Astrocyte of the spinal cord (primary cell): ENCODE measurements around the gene CNGA2.

Experiments
- DNase-seq: peaks from one replicate; pipeline ENCODE4 v3.0.0; 2011; ENCODE audit warnings: low read depth, low spot score
- H3K4me3 ChIP-seq: 2 replicates; pipeline ENCODE4 v1.5.1; 2011; ENCODE audit warnings: low read depth, mild to moderate bottlenecking, low read length, moderate library complexity
- in situ Hi-C: cut with HindIII; loops from 2 replicates; pipeline ENCODE4 v1.10.0; 2017; ENCODE audit warnings: low sequenced_read_pairs
- TF ChIP-seq, protein P1 (sequence below): IDR thresholded peaks from 2 replicates; pipeline ENCODE4 v1.5.1; 2012; ENCODE audit warnings: low read depth, mild to moderate bottlenecking, low read length, inconsistent platforms

The CNGA2 gene

DNA sequence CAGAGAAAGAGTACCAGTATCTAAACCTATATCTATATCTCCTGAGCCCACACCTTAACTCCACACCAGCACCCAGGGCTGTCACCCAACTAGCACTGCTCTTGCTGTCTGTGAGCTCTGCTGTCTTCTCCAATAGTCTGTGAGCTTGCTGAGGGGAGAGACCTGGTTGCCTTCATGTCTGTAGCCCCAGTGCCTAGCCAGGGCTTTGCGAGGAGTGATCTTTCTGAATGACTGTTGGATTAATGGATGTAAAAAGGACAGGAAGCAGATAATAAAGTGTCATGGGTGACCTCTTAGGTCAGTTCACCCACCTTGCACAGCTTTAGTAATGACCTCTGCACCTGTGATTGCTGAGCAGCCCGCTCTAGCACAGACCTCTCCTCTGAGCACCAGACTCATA is 30.5 kb downstream of the CNGA2 start:
- TF ChIP-seq, protein P1, sequence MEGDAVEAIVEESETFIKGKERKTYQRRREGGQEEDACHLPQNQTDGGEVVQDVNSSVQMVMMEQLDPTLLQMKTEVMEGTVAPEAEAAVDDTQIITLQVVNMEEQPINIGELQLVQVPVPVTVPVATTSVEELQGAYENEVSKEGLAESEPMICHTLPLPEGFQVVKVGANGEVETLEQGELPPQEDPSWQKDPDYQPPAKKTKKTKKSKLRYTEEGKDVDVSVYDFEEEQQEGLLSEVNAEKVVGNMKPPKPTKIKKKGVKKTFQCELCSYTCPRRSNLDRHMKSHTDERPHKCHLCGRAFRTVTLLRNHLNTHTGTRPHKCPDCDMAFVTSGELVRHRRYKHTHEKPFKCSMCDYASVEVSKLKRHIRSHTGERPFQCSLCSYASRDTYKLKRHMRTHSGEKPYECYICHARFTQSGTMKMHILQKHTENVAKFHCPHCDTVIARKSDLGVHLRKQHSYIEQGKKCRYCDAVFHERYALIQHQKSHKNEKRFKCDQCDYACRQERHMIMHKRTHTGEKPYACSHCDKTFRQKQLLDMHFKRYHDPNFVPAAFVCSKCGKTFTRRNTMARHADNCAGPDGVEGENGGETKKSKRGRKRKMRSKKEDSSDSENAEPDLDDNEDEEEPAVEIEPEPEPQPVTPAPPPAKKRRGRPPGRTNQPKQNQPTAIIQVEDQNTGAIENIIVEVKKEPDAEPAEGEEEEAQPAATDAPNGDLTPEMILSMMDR: no peak
- no peak for DNase-seq
- in situ Hi-C loops: no loop called here
- H3K4me3 ChIP-seq: no peak overlapping the region

DNA sequence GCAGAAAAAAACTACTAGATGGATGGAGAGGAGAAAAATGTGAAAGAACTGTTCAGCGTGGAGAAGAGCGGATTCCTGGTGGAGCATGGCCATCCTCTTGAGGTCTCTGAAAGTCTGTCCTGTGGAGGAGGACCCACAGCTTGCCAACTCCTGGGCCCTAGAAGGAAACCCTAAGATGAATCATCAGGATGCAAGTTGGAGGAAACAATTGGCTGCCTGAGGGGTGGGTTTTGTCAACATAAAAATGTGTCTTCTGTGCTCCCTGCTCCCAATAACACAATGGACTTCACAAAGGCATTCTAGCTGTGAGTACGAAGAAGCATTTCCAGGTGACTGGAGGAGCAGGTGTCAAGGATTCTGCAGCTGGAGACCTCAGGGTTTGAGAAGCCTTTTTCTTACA is 37.2 kb downstream of the CNGA2 start:
- in situ Hi-C loops: no loop called here
- DNase-seq: no peak
- no peak overlapping the region for H3K4me3 ChIP-seq
- TF ChIP-seq, protein P1: no peak

DNA sequence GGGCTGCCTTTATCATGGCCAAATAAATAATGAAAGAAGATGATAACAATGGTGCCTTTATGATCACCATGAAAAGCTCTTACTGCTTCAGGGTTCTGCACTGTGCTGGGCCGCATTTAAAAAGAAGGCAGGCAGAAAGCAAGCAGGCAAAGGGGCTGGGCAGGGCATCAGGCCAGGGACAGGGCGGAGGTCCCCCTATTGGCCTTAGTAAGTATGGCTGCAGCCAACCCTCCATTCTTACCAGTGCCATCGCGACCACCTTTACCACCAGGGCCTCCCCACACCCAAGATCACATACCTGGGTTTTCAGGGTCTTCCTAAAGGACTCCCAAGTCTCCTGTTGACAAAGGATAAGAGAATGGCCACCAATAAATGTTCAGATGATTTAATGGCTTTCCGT is 38.9 kb downstream of the CNGA2 start:
- no peak for DNase-seq
- TF ChIP-seq, protein P1: no peak
- no peak overlapping the region for H3K4me3 ChIP-seq
- in situ Hi-C loops: no loop called here

DNA sequence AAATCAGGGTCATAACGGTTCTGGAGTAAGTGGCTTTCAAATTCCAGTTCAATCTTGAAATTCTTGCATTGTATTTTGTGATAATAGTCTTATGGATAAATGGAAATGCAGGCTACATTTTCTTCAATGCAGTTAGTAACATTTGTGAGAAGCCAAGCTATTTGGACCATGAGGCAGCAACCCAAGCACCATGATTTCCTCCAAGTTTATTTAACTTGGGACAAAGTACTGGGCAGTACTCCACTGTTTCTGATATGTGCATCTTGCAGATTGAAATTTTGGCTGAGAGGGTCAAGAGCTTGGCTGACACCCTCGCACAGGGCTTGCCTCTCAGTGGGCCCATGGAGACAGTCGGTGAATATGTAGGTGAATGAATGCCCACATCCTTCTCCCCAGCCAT is 39.9 kb downstream of the CNGA2 start:
- in situ Hi-C loops: no loop called here
- TF ChIP-seq, protein P1: no peak
- DNase-seq: no peak
- H3K4me3 ChIP-seq: no peak overlapping the region

DNA sequence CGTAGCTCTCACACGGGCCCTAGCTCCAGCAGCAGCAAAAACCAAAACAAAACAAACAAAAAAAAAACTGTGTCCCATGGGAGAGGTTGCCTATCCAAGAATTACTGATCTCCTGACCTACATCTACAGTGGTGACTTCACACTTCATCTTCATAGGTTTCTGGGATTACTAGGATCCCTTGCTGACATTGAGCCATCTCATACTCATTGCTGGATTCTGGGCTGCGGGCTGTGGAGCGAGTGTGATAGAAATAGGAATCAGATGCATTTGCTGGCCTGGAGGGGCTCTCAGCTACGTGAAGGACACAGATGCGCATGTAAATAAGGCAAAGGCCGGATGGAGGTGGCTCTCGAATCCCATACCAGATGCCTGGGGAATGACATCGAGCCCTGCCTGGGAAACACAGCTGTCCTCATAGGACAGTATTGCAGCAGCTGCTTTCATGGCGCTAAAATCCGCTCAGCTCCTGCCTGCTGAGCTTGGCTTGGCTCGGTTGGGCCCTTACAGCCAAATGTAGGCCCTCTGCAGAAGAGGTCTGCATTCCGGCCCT is 41.7 kb downstream of the CNGA2 start:
- no peak for DNase-seq
- no peak overlapping the region for H3K4me3 ChIP-seq
- TF ChIP-seq, protein P1: no peak
- in situ Hi-C loops: no loop called here

DNA sequence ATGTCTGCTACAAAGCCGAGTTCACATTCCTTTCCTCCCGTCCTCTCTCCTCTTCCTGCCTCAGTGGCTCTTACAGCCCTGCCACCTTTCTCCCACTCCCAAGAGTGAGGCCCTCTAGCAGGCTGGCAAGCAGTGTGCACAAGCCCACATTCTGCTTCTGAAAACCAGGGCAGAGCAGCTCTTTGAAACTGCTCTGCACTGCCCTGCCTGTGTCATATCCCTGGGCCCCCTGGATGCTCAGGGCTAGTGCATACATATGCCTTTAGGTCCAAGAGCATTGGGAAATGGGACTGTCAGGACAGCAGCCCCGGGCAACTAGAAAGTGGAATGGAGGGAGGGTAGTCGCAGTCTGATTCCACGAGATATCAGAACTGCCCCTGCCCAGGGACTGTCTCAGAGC is 42.4 kb downstream of the CNGA2 start:
- no peak for DNase-seq
- no peak overlapping the region for H3K4me3 ChIP-seq
- TF ChIP-seq, protein P1: no peak
- in situ Hi-C loops: no loop called here

DNA sequence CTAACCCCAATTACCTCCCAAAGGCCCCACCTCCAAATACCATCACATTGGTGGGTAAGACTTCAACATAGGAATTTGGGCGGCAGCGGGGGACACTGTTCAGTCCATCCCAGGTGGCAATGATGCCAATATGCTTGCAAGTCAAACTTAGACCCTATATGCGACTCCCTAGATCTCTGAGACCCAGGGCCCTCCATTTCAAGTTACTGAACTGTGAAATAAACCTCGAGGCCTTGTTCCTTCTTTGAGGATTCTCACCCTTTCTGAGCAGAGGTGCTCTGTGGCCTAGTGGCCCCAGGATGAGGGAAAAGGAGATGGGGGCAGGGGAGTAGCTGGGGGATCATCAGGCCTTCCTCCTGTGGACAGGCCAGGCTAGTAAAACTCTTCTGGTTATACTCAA is 44.7 kb downstream of the CNGA2 start:
- TF ChIP-seq, protein P1: no peak
- DNase-seq: no peak
- in situ Hi-C loops: no loop called here
- no peak overlapping the region for H3K4me3 ChIP-seq
